Adrenal gland (tissue), 12 donors: ENCODE results near the gene GRAMD1C. TPM values are rescaled to one million over a fixed set of nuclear protein-coding genes. Genes with fewer than 3 reads are reported as not detected.

Experiments
- DNase-seq, 7 donors: peaks; one replicate each; pipeline ENCODE4 v3.0.0-alpha.2; 2019 to 2020
- H3K27ac ChIP-seq, 5 donors: fragments of 200-600 bp; sonication (generic) in 4 of 5; 1 replicate in 3 of 5; 2 replicates in 2 of 5; pipeline versions ENCODE4 v1.5.1 to v1.8.0; 2016 to 2020; ENCODE audit warnings: mild to moderate bottlenecking in 1 of 5
- H3K27me3 ChIP-seq: fragments of 200-600 bp; 2 replicates; pipeline ENCODE4 v1.8.0; 2021
- H3K36me3 ChIP-seq, 2 donors: fragments of 200-600 bp; replicated peaks in 1 of 2; 1 replicate in 1 of 2; 2 replicates in 1 of 2; pipeline versions ENCODE4 v1.5.1 to v1.8.0; 2018 to 2022
- H3K4me1 ChIP-seq, 2 donors: fragments of 200-600 bp; replicated peaks in 1 of 2; 1 replicate in 1 of 2; 2 replicates in 1 of 2; pipeline versions ENCODE4 v1.5.1 to v1.8.0; 2018 to 2021
- H3K4me3 ChIP-seq, 4 donors: fragments of 200-600 bp; sonication (generic) in 3 of 4; one replicate each; pipeline ENCODE4 v1.5.1; 2016 to 2018
- H3K9me3 ChIP-seq, 3 donors: fragments of 200-600 bp; sonication (generic) in 1 of 3; replicated peaks in 1 of 3; 1 replicate in 2 of 3; 2 replicates in 1 of 3; pipeline versions ENCODE4 v1.5.1 to v1.8.0; 2016 to 2021
- CTCF ChIP-seq, 6 experiments: fragments of 450-650 bp in 4 of 6; fragments of 200-600 bp in 2 of 6; sonication (generic) in 1 of 6; IDR thresholded peaks; 1 replicate in 5 of 6; 2 replicates in 1 of 6; pipeline versions ENCODE4 v1.5.1 to v1.8.0; 2016 to 2021; ENCODE audit warnings: antibody characterized with exemption in 6 of 6, mild to moderate bottlenecking in 2 of 6, moderate library complexity in 1 of 6
- POLR2A ChIP-seq, 2 donors: fragments of 450-650 bp; IDR thresholded peaks; one replicate each; pipeline ENCODE4 v1.6.1; 2017; ENCODE audit warnings: antibody characterized with exemption in 2 of 2, mild to moderate bottlenecking in 2 of 2, moderate library complexity in 1 of 2
- WGBS, 4 donors: extraction: QIAGEN DNeasy Blood & Tissue Kit in 2 of 4; methylation state at CpG; one replicate each; pipeline versions ENCODE4 v1.1.5 to v1.1.7; 2013 to 2017; 5-methylcytosine and 5-hydroxymethylcytosine counted together
- intact Hi-C, 2 donors: fragments of 100-400 bp; cut with DNase I; formaldehyde crosslinking; loops; one replicate each; pipeline versions ENCODE4 v1.14.1 to v1.15.0; 2022 to 2023
- polyA plus RNA-seq, 3 donors: library from polyadenylated mRNA; stranded (reverse); fragments of 200-250 nt in 2 of 3; fragments of 350-450 nt in 1 of 3; fragmentation: Illumina TruSeq in 1 of 3; extraction: RNeasy Lipid Tissue Mini Kit (QIAGEN cat#74804) in 1 of 3; gene quantifications; one replicate each; pipeline ENCODE4 v1.2.3, GENCODE V29; 2013 to 2014
- total RNA-seq, 9 donors: library from RNA; depleted of rRNA in 4 of 9; stranded (reverse); fragments of >200 nt in 4 of 9; fragments of 120-200 nt in 1 of 9; fragmentation: NEBNext Ultra II Directional in 1 of 9; extraction: Animal tissue kit (Norgen Biotek cat#: 25700) in 1 of 9; gene quantifications; one replicate each; pipeline versions ENCODE4 v1.1.0 to v1.2.4, GENCODE V29; 2013 to 2023
- donor health status: healthy with polysubstance abuse.
- donor health status: Bipolar disorder and iron deficiency.
- donor health status: DM: yes; HTN: yes; CAD: no.
- donor health status: DM: no; HTN: no; CAD: no.
- donor health status: DM: no; HTN: no; CAD: no.
- donor health status: DM: yes; HTN: yes; CAD: no.

GRAMD1C gene
- total and polyA plus RNA-seq, 12 donors: 1.4 to 12.6 (median 4.6) TPM

- TF ChIP-seq CTCF (IDR thresholded peaks at IDR 0.05) (no peak), POLR2A (IDR thresholded peaks at IDR 0.05) (no peak)
- DNase-seq: no peak
- Histone ChIP-seq H3K27ac (no peak overlapping the region), H3K4me1 (no peaks in the 10 kb centered on the region), H3K9me3 (no peaks in the 10 kb centered on the region), H3K4me3 (no peak overlapping the region), H3K27me3 (no peaks in the 10 kb centered on the region), H3K36me3 (no peaks in the 10 kb centered on the region)
- intact Hi-C loops: no loop called here
- 79 to 100% (median 91%) methylated on average over 1 of the region's 1 CpG for WGBS, 4 donors
Observed at GRCh38 chr3:113979916-113980315, 141.3 kb downstream of the GRAMD1C start.

- Histone ChIP-seq H3K27me3 (no peaks in the 10 kb centered on the region), H3K27ac (no peak overlapping the region), H3K4me3 (no peak overlapping the region), H3K9me3 (no peaks in the 10 kb centered on the region), H3K4me1 (no peaks in the 10 kb centered on the region), H3K36me3 (no peaks in the 10 kb centered on the region)
- no peak for TF ChIP-seq CTCF (IDR thresholded peaks at IDR 0.05)
- DNase-seq: no peak
- intact Hi-C loops: no loop called here
Observed at GRCh38 chr3:113981803-113982202, 143.2 kb downstream of the GRAMD1C start.

- WGBS, 4 donors: 94 to 98% (median 96%) methylated on average over 3 of the region's 3 CpGs
Observed at GRCh38 chr3:113983544-113983943, 145.0 kb downstream of the GRAMD1C start.

GRCh38 chr3:113985541-113985940 lies 147.0 kb downstream of the GRAMD1C start:
- Histone ChIP-seq H3K36me3 (no peaks in the 10 kb centered on the region), H3K9me3 (no peaks in the 10 kb centered on the region), H3K4me1 (no peaks in the 10 kb centered on the region), H3K27ac (no peak overlapping the region), H3K4me3 (no peak overlapping the region), H3K27me3 (no peaks in the 10 kb centered on the region)
- DNase-seq: no peak
- no peak for TF ChIP-seq POLR2A (IDR thresholded peaks at IDR 0.05)
- no peak for TF ChIP-seq CTCF (IDR thresholded peaks at IDR 0.05)
- WGBS, 4 donors: 66 to 76% (median 76%) methylated on average over 4 of the region's 4 CpGs
- intact Hi-C loops: no loop called here

More at GRCh38 chr3:113983544-113983943, 145.0 kb downstream of the GRAMD1C start:
- Histone ChIP-seq H3K36me3 (no peaks in the 10 kb centered on the region), H3K27ac (no peak overlapping the region), H3K4me3 (no peak overlapping the region), H3K4me1 (no peaks in the 10 kb centered on the region), H3K27me3 (no peaks in the 10 kb centered on the region), H3K9me3 (no peaks in the 10 kb centered on the region)
- intact Hi-C loops: no loop called here
- TF ChIP-seq POLR2A (IDR thresholded peaks at IDR 0.05) (no peak), CTCF (IDR thresholded peaks at IDR 0.05) (no peak)
- DNase-seq: no peak

Other genes starting within 250 kb of the GRAMD1C start
- gene USF3, start 142.1 kb upstream of the GRAMD1C start, total RNA-seq: 10 to 100 TPM; 13.4 to 22.4 (median 15.9) TPM
- gene USF3, start 142.1 kb upstream of the GRAMD1C start, polyA plus RNA-seq: 1 to 10 TPM; 3.9 to 8.2 (median 4.5) TPM
- gene NAA50, start 92.5 kb upstream of the GRAMD1C start, total RNA-seq: 100 to 1,000 TPM in 7 of 9 donors, 10 to 100 TPM in 2; 89.4 to 217 (median 115) TPM
- gene NAA50, start 92.5 kb upstream of the GRAMD1C start, polyA plus RNA-seq: 100 to 1,000 TPM in 1 of 3 donors, 10 to 100 TPM in 2; 17.2 to 233 (median 24.1) TPM
- 100 to 1,000 TPM in 7 of 9 donors, 10 to 100 TPM in 2; 95.1 to 165 (median 124) TPM for gene ATP6V1A, start 91.8 kb upstream of the GRAMD1C start, total RNA-seq
- 100 to 1,000 TPM in 1 of 3 donors, 10 to 100 TPM in 2; 14.7 to 101 (median 15.2) TPM for gene ATP6V1A, start 91.8 kb upstream of the GRAMD1C start, polyA plus RNA-seq
- 1 to 10 TPM in 8 of 9 donors, under 1 TPM in 1; 0.24 to 4.2 (median 2.0) TPM for gene ZDHHC23, start 109.2 kb downstream of the GRAMD1C start, total RNA-seq
- 1 to 10 TPM in 1 of 3 donors, under 1 TPM in 2; 0.72 to 2.3 (median 0.74) TPM for gene ZDHHC23, start 109.2 kb downstream of the GRAMD1C start, polyA plus RNA-seq
- gene CCDC191, start 217.7 kb downstream of the GRAMD1C start, total RNA-seq: 1 to 10 TPM in 8 of 9 donors, under 1 TPM in 1; 0.60 to 8.7 (median 4.2) TPM
- 10 to 100 TPM in 1 of 3 donors, 1 to 10 TPM in 2; 3.7 to 13.1 (median 7.7) TPM for gene CCDC191, start 217.7 kb downstream of the GRAMD1C start, polyA plus RNA-seq
- gene QTRT2, start 217.9 kb downstream of the GRAMD1C start, total RNA-seq: 10 to 100 TPM; 11.0 to 45.5 (median 22.6) TPM
- 10 to 100 TPM in 1 of 3 donors, 1 to 10 TPM in 2; 6.9 to 35.8 (median 8.2) TPM for gene QTRT2, start 217.9 kb downstream of the GRAMD1C start, polyA plus RNA-seq